Brain pericyte (primary cell): Measurements from ENCODE around the gene PREX1.
"Not testable (repeated sequence)": the region's sequence is repeated elsewhere in the genome, so short reads cannot be mapped to it uniquely, and the experiment has no call there.

ENCODE experiments used
- DNase-seq: peaks from one replicate; pipeline ENCODE4 v3.0.0-alpha.2; 2012; ENCODE audit warnings: low read depth, low spot score

The PREX1 gene

GRCh38 chr20:48826480-48826879 is 1.3 kb downstream of the PREX1 start:
- not testable (repeated sequence) for DNase-seq

- no peak for DNase-seq
These were observed 1.7 kb downstream of the PREX1 start for GRCh38 chr20:48826069-48826468.

GRCh38 chr20:48825566-48825920 is 2.3 kb downstream of the PREX1 start:
- no peak for DNase-seq

- DNase-seq, result no peak
These were observed 2.8 kb downstream of the PREX1 start for GRCh38 chr20:48824830-48825565.

- DNase-seq, result no peak
These were observed 3.8 kb downstream of the PREX1 start for GRCh38 chr20:48823960-48824498.

- no peak for DNase-seq
These were observed 4.3 kb downstream of the PREX1 start for GRCh38 chr20:48823476-48823875.

- no peak for DNase-seq
These were observed 4.9 kb downstream of the PREX1 start for GRCh38 chr20:48822879-48823385.

- no peak for DNase-seq
These were observed 5.6 kb downstream of the PREX1 start for GRCh38 chr20:48822178-48822577.

GRCh38 chr20:48821261-48821920 is 6.4 kb downstream of the PREX1 start:
- DNase-seq, result no peak

GRCh38 chr20:48820649-48820973 is 7.2 kb downstream of the PREX1 start:
- no peak for DNase-seq

- DNase-seq, result no peak
These were observed 7.8 kb downstream of the PREX1 start for GRCh38 chr20:48819821-48820648.

- DNase-seq, result no peak
These were observed 8.7 kb downstream of the PREX1 start for GRCh38 chr20:48819089-48819488.

- DNase-seq, result no peak
These were observed 9.3 kb downstream of the PREX1 start for GRCh38 chr20:48818481-48818987.

GRCh38 chr20:48818031-48818370 is 9.8 kb downstream of the PREX1 start:
- no peak for DNase-seq

GRCh38 chr20:48817367-48818030 is 10.3 kb downstream of the PREX1 start:
- no peak for DNase-seq

GRCh38 chr20:48816282-48817205 is 11.3 kb downstream of the PREX1 start:
- no peak for DNase-seq

- no peak for DNase-seq
These were observed 12.3 kb downstream of the PREX1 start for GRCh38 chr20:48815537-48815936.

- DNase-seq, result no peak
These were observed 13.2 kb downstream of the PREX1 start for GRCh38 chr20:48814633-48815032.

GRCh38 chr20:48813930-48814546 is 13.8 kb downstream of the PREX1 start:
- no peak for DNase-seq

- DNase-seq, result no peak
These were observed 14.4 kb downstream of the PREX1 start for GRCh38 chr20:48813446-48813747.
